Measurements from ENCODE around the gene ALDOC. TPM values are rescaled to one million over a fixed set of nuclear protein-coding genes. Genes with fewer than 3 reads are reported as not detected.

ALDOC gene
- total and polyA plus RNA-seq, 2 of the 13 experiments (the other 11 are each of a cell fraction or from before 2014, with no cell fraction given) = 15.4 to 60.9 TPM

- TF ChIP-seq, protein P1, sequence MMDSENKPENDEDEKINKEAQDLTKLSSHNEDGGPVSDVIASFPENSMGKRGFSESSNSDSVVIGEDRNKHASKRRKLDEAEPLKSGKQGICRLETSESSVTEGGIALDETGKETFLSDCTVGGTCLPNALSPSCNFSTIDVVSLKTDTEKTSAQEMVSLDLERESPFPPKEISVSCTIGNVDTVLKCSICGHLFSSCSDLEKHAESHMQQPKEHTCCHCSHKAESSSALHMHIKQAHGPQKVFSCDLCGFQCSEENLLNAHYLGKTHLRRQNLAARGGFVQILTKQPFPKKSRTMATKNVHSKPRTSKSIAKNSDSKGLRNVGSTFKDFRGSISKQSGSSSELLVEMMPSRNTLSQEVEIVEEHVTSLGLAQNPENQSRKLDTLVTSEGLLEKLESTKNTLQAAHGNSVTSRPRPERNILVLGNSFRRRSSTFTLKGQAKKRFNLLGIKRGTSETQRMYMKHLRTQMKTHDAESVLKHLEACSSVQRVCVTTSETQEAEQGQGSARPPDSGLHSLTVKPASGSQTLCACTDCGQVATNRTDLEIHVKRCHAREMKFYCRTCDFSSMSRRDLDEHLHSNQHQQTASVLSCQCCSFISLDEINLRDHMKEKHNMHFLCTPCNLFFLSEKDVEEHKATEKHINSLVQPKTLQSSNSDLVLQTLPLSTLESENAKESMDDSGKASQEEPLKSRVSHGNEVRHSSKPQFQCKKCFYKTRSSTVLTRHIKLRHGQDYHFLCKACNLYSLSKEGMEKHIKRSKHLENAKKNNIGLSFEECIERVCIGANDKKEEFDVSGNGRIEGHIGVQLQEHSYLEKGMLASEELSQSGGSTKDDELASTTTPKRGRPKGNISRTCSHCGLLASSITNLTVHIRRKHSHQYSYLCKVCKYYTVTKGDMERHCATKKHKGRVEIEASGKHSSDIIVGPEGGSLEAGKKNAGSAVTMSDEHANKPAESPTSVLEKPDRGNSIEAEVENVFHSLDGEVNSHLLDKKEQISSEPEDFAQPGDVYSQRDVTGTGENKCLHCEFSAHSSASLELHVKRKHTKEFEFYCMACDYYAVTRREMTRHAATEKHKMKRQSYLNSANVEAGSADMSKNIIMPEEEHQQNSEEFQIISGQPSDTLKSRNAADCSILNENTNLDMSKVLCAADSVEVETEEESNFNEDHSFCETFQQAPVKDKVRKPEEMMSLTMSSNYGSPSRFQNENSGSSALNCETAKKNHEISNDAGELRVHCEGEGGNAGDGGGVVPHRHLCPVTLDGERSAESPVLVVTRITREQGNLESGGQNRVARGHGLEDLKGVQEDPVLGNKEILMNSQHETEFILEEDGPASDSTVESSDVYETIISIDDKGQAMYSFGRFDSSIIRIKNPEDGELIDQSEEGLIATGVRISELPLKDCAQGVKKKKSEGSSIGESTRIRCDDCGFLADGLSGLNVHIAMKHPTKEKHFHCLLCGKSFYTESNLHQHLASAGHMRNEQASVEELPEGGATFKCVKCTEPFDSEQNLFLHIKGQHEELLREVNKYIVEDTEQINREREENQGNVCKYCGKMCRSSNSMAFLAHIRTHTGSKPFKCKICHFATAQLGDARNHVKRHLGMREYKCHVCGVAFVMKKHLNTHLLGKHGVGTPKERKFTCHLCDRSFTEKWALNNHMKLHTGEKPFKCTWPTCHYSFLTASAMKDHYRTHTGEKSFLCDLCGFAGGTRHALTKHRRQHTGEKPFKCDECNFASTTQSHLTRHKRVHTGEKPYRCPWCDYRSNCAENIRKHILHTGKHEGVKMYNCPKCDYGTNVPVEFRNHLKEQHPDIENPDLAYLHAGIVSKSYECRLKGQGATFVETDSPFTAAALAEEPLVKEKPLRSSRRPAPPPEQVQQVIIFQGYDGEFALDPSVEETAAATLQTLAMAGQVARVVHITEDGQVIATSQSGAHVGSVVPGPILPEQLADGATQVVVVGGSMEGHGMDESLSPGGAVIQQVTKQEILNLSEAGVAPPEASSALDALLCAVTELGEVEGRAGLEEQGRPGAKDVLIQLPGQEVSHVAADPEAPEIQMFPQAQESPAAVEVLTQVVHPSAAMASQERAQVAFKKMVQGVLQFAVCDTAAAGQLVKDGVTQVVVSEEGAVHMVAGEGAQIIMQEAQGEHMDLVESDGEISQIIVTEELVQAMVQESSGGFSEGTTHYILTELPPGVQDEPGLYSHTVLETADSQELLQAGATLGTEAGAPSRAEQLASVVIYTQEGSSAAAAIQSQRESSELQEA (CRISPR knock-in tag; IDR thresholded peaks at IDR 0.05; ENCODE audit: not compliant biosample characterization) = peak; percentile 64
- TF ChIP-seq RBM22 (optimal IDR thresholded peaks at IDR 0.05; ENCODE audit: low read length) = no peak
- TF ChIP-seq ARID3A (IDR thresholded peaks at IDR 0.05; ENCODE audit: low read depth, low read length) = no peak
- no peak for TF ChIP-seq IKZF1 (IDR thresholded peaks at IDR 0.05)
- no peak for TF ChIP-seq NFIC (IDR thresholded peaks at IDR 0.05; ENCODE audit: low read length)
- TF ChIP-seq, protein P2, sequence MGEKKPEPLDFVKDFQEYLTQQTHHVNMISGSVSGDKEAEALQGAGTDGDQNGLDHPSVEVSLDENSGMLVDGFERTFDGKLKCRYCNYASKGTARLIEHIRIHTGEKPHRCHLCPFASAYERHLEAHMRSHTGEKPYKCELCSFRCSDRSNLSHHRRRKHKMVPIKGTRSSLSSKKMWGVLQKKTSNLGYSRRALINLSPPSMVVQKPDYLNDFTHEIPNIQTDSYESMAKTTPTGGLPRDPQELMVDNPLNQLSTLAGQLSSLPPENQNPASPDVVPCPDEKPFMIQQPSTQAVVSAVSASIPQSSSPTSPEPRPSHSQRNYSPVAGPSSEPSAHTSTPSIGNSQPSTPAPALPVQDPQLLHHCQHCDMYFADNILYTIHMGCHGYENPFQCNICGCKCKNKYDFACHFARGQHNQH (CRISPR knock-in tag; IDR thresholded peaks at IDR 0.05) = no peak; the same call in 1 of the 2 replicates
- no peak for TF ChIP-seq MLLT10 (CRISPR knock-in tag; IDR thresholded peaks at IDR 0.05)
- TF ChIP-seq ZSCAN20 (CRISPR knock-in tag; IDR thresholded peaks at IDR 0.05; ENCODE audit: borderline replicate concordance) = no peak
- TF ChIP-seq FLYWCH1 (CRISPR knock-in tag; IDR thresholded peaks at IDR 0.05) = 0 out of 2 replicates have a peak, but pooled peaks have one; percentile 27
- 0 out of 2 replicates have a peak, but pooled peaks have one; percentile 18 for TF ChIP-seq ZFX (CRISPR knock-in tag; IDR thresholded peaks at IDR 0.05; ENCODE audit: low read depth)
- TF ChIP-seq JARID2 (CRISPR knock-in tag; IDR thresholded peaks at IDR 0.05; ENCODE audit: insufficient replicate concordance) = no peak
- TF ChIP-seq RERE (CRISPR knock-in tag; IDR thresholded peaks at IDR 0.05; ENCODE audit: low read depth) = no peak
These were observed at the start of gene ALDOC (continued) for GRCh38 chr17:28576758-28577465.
